Stimulated activated CD4-positive, alpha-beta T cell treated with anti-CD3 and anti-CD28 coated beads, Interleukin-1b, Interleukin-23, amount 100 ng/mL, for 4 hours (primary cell): ENCODE measurements around the gene FTO.
"Not testable (repeated sequence)": the region's sequence is repeated elsewhere in the genome, so short reads cannot be mapped to it uniquely, and the experiment has no call there.

Source experiments
- DNase-seq, 2 donors: peaks; one replicate each; pipeline ENCODE4 v3.0.0-alpha.2; 2020; ENCODE audit warnings: low read depth in 2 of 2

The FTO gene

GRCh38 chr16:54177052-54177861 lies 473.3 kb downstream of the FTO start:
- DNase-seq, result no peak

GRCh38 chr16:54177862-54178477 lies 474.0 kb downstream of the FTO start:
- DNase-seq, result no peak

DNA sequence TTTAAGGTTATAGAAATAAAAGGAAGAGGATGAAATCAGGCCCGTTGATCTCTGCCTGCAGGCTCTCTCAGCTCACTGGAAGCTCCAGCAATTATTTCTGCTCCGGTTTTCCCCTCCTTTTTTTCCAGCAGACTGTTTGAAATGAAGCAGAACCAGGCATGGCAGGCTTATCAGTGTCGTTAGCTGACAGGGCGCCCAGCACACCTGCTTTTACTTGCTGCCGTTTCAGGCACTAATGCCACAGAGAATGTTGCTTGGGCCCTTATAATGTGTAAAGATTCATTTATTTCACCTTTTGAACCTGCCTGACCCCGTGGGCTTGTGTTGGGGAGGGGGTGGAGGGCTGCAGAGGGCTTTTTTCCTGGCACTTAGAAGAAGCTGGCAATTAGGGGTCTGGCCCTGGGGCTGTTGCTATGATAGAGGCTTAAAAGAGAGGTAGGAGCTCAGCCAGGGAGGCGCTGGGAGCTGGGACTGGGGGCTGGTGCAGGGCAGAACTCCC lies 474.6 kb downstream of the FTO start:
- no peak for DNase-seq

- no peak for DNase-seq
Observed at GRCh38 chr16:54180421-54181359, 476.7 kb downstream of the FTO start.

- not testable (repeated sequence) for DNase-seq
Observed at GRCh38 chr16:54181683-54182329, 477.9 kb downstream of the FTO start.

DNA sequence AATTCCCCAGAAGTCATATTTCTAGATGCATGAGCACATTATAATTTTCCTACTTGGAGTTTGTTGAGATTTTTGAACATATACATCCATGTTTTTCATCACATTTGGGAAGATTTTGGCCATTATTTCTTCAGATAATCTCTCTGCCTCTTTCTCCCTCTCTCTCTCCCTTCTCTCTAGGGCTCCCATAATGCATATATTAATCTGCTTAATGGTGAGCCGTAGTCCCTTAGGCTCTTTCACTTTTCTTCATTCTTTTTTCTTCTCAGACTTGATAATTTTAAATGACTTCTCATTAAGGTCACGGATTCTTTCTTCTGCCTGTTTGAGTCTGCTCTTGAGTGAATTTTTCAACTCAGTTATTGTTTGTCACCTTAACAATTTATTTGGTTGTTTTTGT lies 481.1 kb downstream of the FTO start:
- DNase-seq, result no peak

- DNase-seq, result no peak
Observed at GRCh38 chr16:54191163-54191562, 487.2 kb downstream of the FTO start.

DNA sequence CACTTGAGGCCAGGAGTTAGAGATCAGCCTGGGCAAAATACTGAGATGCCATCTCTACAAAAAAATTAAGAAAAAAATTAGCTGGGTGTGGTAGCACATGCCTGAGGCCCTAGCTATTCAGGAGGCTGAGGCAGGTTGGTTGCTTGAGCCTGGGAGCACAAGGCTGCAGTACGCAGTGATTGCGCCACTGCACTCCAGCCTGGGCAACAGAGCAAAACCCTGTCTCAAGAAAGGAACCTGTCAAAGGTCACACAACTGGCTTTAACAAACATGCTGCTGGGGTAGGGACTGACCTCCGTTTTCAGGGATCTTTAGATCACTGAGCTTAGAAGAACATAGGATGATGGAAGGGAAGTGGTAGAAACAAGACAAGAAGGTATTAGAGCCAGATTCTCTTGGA lies 487.6 kb downstream of the FTO start:
- DNase-seq, result no peak

GRCh38 chr16:54193013-54193664 lies 489.2 kb downstream of the FTO start:
- no peak for DNase-seq

- peak in 1 of 2 donors; percentile 0 for DNase-seq
Observed at GRCh38 chr16:54193665-54194333, 489.8 kb downstream of the FTO start.

- DNase-seq, result no peak
Observed at GRCh38 chr16:54194334-54194743, 490.4 kb downstream of the FTO start.

GRCh38 chr16:54197758-54198157 lies 493.8 kb downstream of the FTO start:
- no peak for DNase-seq

DNA sequence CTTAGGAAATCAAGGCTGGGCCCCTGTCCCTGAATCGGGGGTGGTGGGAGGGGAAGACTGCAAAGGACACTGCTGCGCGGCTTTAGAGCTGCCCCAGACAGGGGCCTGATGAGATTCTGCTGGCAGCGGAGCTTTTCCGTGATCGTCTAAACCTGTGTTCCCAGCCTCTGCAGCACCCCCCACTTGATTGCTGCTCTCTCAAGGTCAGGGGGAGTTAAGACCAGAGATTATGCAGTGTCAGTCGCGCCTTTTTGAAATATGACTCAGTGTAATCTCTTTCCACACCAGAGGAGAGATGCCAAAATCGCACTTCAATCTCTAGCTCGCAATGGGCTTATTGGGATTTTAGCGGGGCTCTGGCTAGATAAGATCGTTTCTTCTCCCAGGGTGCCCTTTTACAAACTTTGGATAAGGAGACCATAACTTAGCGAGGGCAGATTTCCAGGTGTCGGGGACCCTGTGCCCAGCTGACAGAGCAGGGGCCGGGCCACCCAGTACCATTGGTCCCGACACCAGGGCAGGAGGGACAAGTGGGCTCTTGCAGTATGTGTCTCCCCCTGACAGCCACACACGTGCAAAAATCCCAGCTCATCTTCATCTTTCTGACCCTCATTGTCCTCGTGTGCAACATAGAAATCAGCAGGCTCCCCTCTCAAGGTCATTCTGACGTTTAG lies 495.7 kb downstream of the FTO start:
- DNase-seq, result no peak

GRCh38 chr16:54200161-54200534 lies 496.2 kb downstream of the FTO start:
- DNase-seq, result no peak

GRCh38 chr16:54200720-54201119 lies 496.8 kb downstream of the FTO start:
- DNase-seq, result no peak

- DNase-seq, result no peak
Observed at GRCh38 chr16:54201200-54201599, 497.2 kb downstream of the FTO start.
